H1 (cell line): Measurements from ENCODE around the gene CHST11. TPM values are rescaled to one million over a fixed set of nuclear protein-coding genes. Genes with fewer than 3 reads are reported as not detected.

Experiments
- CREB1 ChIP-seq: IDR thresholded peaks from 2 replicates; pipeline ENCODE4 v1.6.1; 2012; ENCODE audit warnings: inconsistent platforms
- EZH2 ChIP-seq: fragments of 200-600 bp; sonication (generic); IDR thresholded peaks from 2 replicates; pipeline ENCODE4 v1.7.1; 2012; ENCODE audit warnings: low read depth, mild to moderate bottlenecking, moderate library complexity, low read length, inconsistent platforms; ENCODE audit not compliant: severe bottlenecking
- JUND ChIP-seq: IDR thresholded peaks from 2 replicates; pipeline ENCODE4 v1.6.1; 2011; ENCODE audit warnings: mild to moderate bottlenecking, improper control_type of control experiment, low read length
- MAFK ChIP-seq: IDR thresholded peaks from 2 replicates; pipeline ENCODE4 v1.6.1; 2012; ENCODE audit warnings: low read depth, mild to moderate bottlenecking, improper control_type of control experiment, low read length
- NRF1 ChIP-seq: IDR thresholded peaks from 2 replicates; pipeline ENCODE4 v1.6.1; 2011; ENCODE audit warnings: mild to moderate bottlenecking, low read depth, low read length, improper control_type of control experiment
- PHF8 ChIP-seq: fragments of 200-600 bp; sonication (generic); conservative IDR thresholded peaks from 2 replicates; pipeline ENCODE4 v1.7.1; 2012; ENCODE audit warnings: low read depth, mild to moderate bottlenecking, inconsistent platforms, low read length, moderate library complexity
- POLR2A ChIP-seq, 2 experiments: IDR thresholded peaks; 1 replicate in 1 of 2; 2 replicates in 1 of 2; pipeline ENCODE4 v1.6.1; 2011; ENCODE audit warnings: low read depth in 2 of 2, low read length in 2 of 2, mild to moderate bottlenecking in 2 of 2; ENCODE audit errors: control extremely low read depth in 1 of 2
- POU5F1 ChIP-seq: IDR thresholded peaks from 2 replicates; pipeline ENCODE4 v1.6.1; 2011; ENCODE audit warnings: low read depth, mild to moderate bottlenecking, low read length, moderate library complexity
- SIRT6 ChIP-seq: IDR thresholded peaks from one replicate; pipeline ENCODE4 v1.7.1; 2012; ENCODE audit warnings: low read length, inconsistent platforms
- TAF1 ChIP-seq: IDR thresholded peaks from 2 replicates; pipeline ENCODE4 v1.6.1; 2011; ENCODE audit warnings: mild to moderate bottlenecking, low read depth, low read length
- TAF7 ChIP-seq: optimal IDR thresholded peaks from 2 replicates; pipeline ENCODE3; 2011; ENCODE audit warnings: low read depth, mild to moderate bottlenecking, inconsistent platforms, low read length, moderate library complexity, borderline replicate concordance
- polyA plus RNA-seq, 7 experiments: library from polyadenylated mRNA; depleted of rRNA in 3 of 7; stranded (reverse) in 5 of 7; unstranded in 2 of 7; fragments of >200 nt in 5 of 7; fragments of 200-250 nt in 2 of 7; gene quantifications; 1 replicate in 5 of 7; 2 replicates in 1 of 7; 4 replicates in 1 of 7; pipeline versions ENCODE4 v1.2.1 to v1.2.3, GENCODE V29; 2011 to 2013; ENCODE audit warnings: missing spikeins in 2 of 7, mixed read lengths in 2 of 7
- total RNA-seq: library from RNA; stranded (reverse); fragmentation: NEBNext Ultra II Directional; extraction: Animal tissue kit (Norgen Biotek cat#: 25700); gene quantifications from 2 replicates; pipeline ENCODE4 v1.2.1, GENCODE V29; 2021
- TF ChIP-seq, protein P1 (sequence below): fragments of 300-600 bp; sonication (generic); IDR thresholded peaks from 2 replicates; pipeline ENCODE4 v1.7.1; 2012; ENCODE audit warnings: low read length, moderate library complexity, mild to moderate bottlenecking, inconsistent platforms; ENCODE audit not compliant: insufficient replicate concordance
- TF ChIP-seq, protein P2 (sequence below): IDR thresholded peaks from 2 replicates; pipeline ENCODE4 v1.6.1; 2012; ENCODE audit warnings: inconsistent platforms

CHST11 gene
- total and polyA plus RNA-seq, 2 of the 8 experiments (the other 6 are each of a cell fraction or from before 2014, with no cell fraction given): 14.4 to 20.8 TPM

DNA sequence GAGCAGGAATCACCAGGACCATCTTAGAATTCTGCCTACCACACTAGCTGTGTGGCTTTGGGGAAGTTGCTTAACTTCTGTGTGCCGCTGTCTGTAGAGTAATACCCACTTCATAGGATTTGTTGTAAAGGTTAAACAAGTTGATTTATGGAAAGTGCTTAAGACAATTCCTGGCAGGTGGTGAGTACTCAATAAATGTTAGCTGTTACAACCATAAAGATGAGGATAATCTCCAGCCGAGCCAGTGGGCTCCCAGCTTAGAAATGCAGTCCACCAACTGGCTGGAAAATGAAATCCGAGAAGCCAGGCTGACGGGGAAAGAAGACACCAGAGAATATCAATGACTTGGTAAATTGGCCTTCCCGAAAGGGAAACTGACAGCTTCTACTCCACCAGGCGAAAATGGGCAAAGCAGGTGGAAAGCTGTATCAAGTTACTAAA lies 173.5 kb downstream of the CHST11 start (continued):
- TF ChIP-seq, protein P1, sequence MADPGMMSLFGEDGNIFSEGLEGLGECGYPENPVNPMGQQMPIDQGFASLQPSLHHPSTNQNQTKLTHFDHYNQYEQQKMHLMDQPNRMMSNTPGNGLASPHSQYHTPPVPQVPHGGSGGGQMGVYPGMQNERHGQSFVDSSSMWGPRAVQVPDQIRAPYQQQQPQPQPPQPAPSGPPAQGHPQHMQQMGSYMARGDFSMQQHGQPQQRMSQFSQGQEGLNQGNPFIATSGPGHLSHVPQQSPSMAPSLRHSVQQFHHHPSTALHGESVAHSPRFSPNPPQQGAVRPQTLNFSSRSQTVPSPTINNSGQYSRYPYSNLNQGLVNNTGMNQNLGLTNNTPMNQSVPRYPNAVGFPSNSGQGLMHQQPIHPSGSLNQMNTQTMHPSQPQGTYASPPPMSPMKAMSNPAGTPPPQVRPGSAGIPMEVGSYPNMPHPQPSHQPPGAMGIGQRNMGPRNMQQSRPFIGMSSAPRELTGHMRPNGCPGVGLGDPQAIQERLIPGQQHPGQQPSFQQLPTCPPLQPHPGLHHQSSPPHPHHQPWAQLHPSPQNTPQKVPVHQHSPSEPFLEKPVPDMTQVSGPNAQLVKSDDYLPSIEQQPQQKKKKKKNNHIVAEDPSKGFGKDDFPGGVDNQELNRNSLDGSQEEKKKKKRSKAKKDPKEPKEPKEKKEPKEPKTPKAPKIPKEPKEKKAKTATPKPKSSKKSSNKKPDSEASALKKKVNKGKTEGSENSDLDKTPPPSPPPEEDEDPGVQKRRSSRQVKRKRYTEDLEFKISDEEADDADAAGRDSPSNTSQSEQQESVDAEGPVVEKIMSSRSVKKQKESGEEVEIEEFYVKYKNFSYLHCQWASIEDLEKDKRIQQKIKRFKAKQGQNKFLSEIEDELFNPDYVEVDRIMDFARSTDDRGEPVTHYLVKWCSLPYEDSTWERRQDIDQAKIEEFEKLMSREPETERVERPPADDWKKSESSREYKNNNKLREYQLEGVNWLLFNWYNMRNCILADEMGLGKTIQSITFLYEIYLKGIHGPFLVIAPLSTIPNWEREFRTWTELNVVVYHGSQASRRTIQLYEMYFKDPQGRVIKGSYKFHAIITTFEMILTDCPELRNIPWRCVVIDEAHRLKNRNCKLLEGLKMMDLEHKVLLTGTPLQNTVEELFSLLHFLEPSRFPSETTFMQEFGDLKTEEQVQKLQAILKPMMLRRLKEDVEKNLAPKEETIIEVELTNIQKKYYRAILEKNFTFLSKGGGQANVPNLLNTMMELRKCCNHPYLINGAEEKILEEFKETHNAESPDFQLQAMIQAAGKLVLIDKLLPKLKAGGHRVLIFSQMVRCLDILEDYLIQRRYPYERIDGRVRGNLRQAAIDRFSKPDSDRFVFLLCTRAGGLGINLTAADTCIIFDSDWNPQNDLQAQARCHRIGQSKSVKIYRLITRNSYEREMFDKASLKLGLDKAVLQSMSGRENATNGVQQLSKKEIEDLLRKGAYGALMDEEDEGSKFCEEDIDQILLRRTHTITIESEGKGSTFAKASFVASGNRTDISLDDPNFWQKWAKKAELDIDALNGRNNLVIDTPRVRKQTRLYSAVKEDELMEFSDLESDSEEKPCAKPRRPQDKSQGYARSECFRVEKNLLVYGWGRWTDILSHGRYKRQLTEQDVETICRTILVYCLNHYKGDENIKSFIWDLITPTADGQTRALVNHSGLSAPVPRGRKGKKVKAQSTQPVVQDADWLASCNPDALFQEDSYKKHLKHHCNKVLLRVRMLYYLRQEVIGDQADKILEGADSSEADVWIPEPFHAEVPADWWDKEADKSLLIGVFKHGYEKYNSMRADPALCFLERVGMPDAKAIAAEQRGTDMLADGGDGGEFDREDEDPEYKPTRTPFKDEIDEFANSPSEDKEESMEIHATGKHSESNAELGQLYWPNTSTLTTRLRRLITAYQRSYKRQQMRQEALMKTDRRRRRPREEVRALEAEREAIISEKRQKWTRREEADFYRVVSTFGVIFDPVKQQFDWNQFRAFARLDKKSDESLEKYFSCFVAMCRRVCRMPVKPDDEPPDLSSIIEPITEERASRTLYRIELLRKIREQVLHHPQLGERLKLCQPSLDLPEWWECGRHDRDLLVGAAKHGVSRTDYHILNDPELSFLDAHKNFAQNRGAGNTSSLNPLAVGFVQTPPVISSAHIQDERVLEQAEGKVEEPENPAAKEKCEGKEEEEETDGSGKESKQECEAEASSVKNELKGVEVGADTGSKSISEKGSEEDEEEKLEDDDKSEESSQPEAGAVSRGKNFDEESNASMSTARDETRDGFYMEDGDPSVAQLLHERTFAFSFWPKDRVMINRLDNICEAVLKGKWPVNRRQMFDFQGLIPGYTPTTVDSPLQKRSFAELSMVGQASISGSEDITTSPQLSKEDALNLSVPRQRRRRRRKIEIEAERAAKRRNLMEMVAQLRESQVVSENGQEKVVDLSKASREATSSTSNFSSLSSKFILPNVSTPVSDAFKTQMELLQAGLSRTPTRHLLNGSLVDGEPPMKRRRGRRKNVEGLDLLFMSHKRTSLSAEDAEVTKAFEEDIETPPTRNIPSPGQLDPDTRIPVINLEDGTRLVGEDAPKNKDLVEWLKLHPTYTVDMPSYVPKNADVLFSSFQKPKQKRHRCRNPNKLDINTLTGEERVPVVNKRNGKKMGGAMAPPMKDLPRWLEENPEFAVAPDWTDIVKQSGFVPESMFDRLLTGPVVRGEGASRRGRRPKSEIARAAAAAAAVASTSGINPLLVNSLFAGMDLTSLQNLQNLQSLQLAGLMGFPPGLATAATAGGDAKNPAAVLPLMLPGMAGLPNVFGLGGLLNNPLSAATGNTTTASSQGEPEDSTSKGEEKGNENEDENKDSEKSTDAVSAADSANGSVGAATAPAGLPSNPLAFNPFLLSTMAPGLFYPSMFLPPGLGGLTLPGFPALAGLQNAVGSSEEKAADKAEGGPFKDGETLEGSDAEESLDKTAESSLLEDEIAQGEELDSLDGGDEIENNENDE: no peak
- TF ChIP-seq TAF7 (no peak), JUND (no peak), CREB1 (no peak), POLR2A (IDR thresholded peaks at IDR 0.05; ENCODE audit: control extremely low read depth in 1 of 2, low read depth in 2 of 2, low read length in 2 of 2) (no peak), SIRT6 (no peak), MAFK (no peak), TAF1 (no peak), EZH2 (no peak), POU5F1 (no peak), NRF1 (no peak), PHF8 (no peak)
- TF ChIP-seq, protein P2, sequence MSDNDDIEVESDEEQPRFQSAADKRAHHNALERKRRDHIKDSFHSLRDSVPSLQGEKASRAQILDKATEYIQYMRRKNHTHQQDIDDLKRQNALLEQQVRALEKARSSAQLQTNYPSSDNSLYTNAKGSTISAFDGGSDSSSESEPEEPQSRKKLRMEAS: no peak
